Measurements from ENCODE around the gene IFT88. TPM values are rescaled to one million over a fixed set of nuclear protein-coding genes. Genes with fewer than 3 reads are reported as not detected.

Gene IFT88
- total RNA-seq = 10 to 100 TPM in 2 of 4 donors, 1 to 10 TPM in 2; 7.9 to 47.5 (median 27.6) TPM

- intact Hi-C loops (cut with DNase I; ENCODE audit: low total_unique reads) = no loop called here
- Histone ChIP-seq H3K36me3 (no peaks in the 10 kb centered on the region), H3K4me1 (no peaks in the 10 kb centered on the region), H3K27ac (peak within 1 kb of the TSS; percentile 88 to 93), H3K27me3 (no peaks in the 10 kb centered on the region), H3K4me3 (peak within 1 kb of the TSS; percentile 72 to 87), H3K9me3 (no peaks in the 10 kb centered on the region)
- TF ChIP-seq POLR2A (IDR thresholded peaks at IDR 0.05) = peak; percentile 34 to 57
- TF ChIP-seq, protein P1, sequence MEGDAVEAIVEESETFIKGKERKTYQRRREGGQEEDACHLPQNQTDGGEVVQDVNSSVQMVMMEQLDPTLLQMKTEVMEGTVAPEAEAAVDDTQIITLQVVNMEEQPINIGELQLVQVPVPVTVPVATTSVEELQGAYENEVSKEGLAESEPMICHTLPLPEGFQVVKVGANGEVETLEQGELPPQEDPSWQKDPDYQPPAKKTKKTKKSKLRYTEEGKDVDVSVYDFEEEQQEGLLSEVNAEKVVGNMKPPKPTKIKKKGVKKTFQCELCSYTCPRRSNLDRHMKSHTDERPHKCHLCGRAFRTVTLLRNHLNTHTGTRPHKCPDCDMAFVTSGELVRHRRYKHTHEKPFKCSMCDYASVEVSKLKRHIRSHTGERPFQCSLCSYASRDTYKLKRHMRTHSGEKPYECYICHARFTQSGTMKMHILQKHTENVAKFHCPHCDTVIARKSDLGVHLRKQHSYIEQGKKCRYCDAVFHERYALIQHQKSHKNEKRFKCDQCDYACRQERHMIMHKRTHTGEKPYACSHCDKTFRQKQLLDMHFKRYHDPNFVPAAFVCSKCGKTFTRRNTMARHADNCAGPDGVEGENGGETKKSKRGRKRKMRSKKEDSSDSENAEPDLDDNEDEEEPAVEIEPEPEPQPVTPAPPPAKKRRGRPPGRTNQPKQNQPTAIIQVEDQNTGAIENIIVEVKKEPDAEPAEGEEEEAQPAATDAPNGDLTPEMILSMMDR (IDR thresholded peaks at IDR 0.05) = peak in 2 of 4 experiments; percentile 10 to 32
- DNase-seq = peak; percentile 84 to 88
Measured at GRCh38 chr13:20566898-20567874, at the start of gene IFT88. TSS of gene IFT88 (plus strand) at chr13:20567157. CDS start at chr13:20574386, 7,229 bp downstream.

DNA sequence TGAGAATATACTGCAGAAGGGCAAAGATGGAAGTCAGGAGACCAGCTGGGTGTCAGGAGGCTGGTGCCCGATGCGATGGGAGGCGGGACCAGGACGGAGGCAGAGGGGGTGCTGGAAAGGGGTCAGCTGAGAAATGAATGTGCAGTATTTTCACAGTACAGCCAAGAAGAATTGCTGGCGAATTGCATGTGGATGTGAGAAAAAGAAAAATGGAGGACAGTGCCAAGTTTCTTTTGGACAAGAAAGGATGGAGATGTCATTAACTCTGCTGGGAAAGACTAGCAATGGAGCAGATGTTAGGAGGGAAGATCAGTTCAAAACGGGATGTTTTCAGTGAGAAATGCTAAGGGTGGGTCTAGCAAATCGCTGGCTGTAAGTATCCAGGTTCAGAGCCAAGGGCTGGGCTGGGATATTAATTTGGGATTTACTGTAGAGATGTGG lies 48.3 kb upstream of the IFT88 start:
- H3K9me3 ChIP-seq = no peaks in the 10 kb centered on the region
- H3K27ac ChIP-seq = no peak overlapping the region
- no peaks in the 10 kb centered on the region for H3K36me3 ChIP-seq
- intact Hi-C loops (cut with DNase I; ENCODE audit: low total_unique reads) = no loop called here
- DNase-seq = no peak
- TF ChIP-seq POLR2A (IDR thresholded peaks at IDR 0.05) = no peak
- TF ChIP-seq, protein P1 (IDR thresholded peaks at IDR 0.05) = no peak
- H3K4me3 ChIP-seq = no peak overlapping the region
- no peaks in the 10 kb centered on the region for H3K27me3 ChIP-seq
- H3K4me1 ChIP-seq = no peaks in the 10 kb centered on the region

DNA sequence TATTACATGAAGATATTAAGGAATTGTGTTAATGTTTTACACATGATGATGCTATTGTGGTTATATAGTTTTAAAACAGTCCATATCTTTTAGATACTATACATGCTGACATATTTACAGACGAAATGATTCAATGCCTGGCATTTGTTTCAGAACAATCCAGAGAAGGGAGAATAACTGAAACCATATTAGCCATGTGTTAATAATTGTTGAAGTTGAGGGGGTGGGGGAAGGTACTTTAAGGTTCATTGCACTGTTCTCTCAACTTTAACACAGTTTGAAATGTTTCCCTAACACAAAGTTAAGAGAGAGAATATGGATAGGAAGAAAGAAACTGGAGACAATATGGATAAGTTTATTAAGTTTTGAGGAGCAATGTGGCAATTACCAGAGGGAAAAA lies 47.1 kb upstream of the IFT88 start:
- Histone ChIP-seq H3K27ac (no peak overlapping the region), H3K4me3 (no peak overlapping the region), H3K9me3 (no peaks in the 10 kb centered on the region), H3K36me3 (no peaks in the 10 kb centered on the region), H3K27me3 (no peaks in the 10 kb centered on the region), H3K4me1 (no peaks in the 10 kb centered on the region)
- intact Hi-C loops (cut with DNase I; ENCODE audit: low total_unique reads) = no loop called here
- TF ChIP-seq, protein P1 (IDR thresholded peaks at IDR 0.05) = no peak
- no peak for TF ChIP-seq POLR2A (IDR thresholded peaks at IDR 0.05)
- no peak for DNase-seq

DNA sequence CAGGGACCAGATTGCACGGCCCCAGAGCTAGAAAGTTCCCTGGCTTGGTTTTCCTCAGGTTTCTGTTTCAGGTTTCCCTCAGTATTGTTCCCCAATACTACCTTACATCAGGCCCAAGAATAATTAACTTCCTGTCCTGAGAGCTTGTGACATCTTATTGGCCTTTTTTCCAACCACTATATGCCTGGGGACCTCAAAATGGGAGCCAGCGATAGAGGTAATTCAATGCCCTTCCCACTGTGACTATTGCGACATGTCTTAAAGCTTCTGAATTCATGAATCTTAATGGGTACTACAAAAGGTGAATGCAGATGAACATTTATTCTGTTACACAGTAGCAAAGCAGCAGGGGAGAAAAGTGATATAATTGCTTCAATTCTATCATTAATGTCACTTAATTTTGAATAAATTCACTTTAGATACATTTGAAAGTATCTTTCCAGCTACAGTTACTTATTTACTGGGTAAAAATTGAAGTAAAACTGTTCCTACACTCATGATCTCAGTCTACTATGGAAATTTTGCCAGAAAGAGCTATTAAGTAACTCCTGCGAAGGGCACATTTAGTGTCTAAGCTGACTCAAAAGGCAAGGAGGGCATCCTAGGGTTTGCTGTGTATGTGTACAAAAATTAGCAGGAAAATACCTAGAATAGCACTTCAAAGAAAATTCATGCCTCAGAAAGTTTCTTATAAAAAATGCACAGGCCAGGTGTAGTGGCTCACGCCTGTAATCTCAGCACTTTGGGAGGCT lies 45.4 kb upstream of the IFT88 start:
- Histone ChIP-seq H3K27ac (no peak overlapping the region), H3K9me3 (no peaks in the 10 kb centered on the region), H3K4me3 (no peak overlapping the region), H3K36me3 (no peaks in the 10 kb centered on the region), H3K4me1 (no peaks in the 10 kb centered on the region), H3K27me3 (no peaks in the 10 kb centered on the region)
- DNase-seq = no peak
- TF ChIP-seq, protein P1 (IDR thresholded peaks at IDR 0.05) = no peak
- TF ChIP-seq POLR2A (IDR thresholded peaks at IDR 0.05) = no peak
- intact Hi-C loops (cut with DNase I; ENCODE audit: low total_unique reads) = no loop called here

Data from uterus (tissue), 4 donors.